Osteoblast (primary cell): ENCODE results near the gene CCDC9. TPM values are rescaled to one million over a fixed set of nuclear protein-coding genes. Genes with fewer than 3 reads are reported as not detected.
A peak's percentile ranks its signal among the peaks of the same experiment; 100 is the strongest.

Experiments used
- DNase-seq: peaks from one replicate; pipeline ENCODE4 v3.0.0; 2011; ENCODE audit warnings: low spot score, mixed read lengths; ENCODE audit not compliant: insufficient read length; ENCODE audit errors: missing footprints
- H2AFZ ChIP-seq: 2 replicates; pipeline ENCODE4 v1.6.0; 2011; ENCODE audit warnings: mild to moderate bottlenecking, low read length
- H3K27ac ChIP-seq: 2 replicates; pipeline ENCODE4 v1.5.1; 2011; ENCODE audit warnings: mild to moderate bottlenecking, low read depth, low read length, moderate library complexity
- H3K27me3 ChIP-seq: 2 replicates; pipeline ENCODE4 v1.6.0; 2012; ENCODE audit warnings: mild to moderate bottlenecking, control low read depth, inconsistent platforms, low read length, moderate library complexity; ENCODE audit not compliant: insufficient read depth
- H3K36me3 ChIP-seq: 2 replicates; pipeline ENCODE4 v1.5.1; 2011; ENCODE audit warnings: mild to moderate bottlenecking, low read length, control low read depth, moderate library complexity; ENCODE audit not compliant: insufficient read depth
- H3K4me1 ChIP-seq: 2 replicates; pipeline ENCODE4 v1.5.1; 2011; ENCODE audit warnings: mild to moderate bottlenecking, low read length, control low read depth, moderate library complexity; ENCODE audit not compliant: insufficient read depth
- H3K4me2 ChIP-seq: 2 replicates; pipeline ENCODE4 v1.6.0; 2011; ENCODE audit warnings: mild to moderate bottlenecking, low read length; ENCODE audit not compliant: insufficient read depth
- H3K4me3 ChIP-seq: fragments of 200-600 bp; sonication (generic); 3 replicates; pipeline ENCODE4 v1.5.1; 2012; ENCODE audit warnings: mild to moderate bottlenecking, low read length, inconsistent platforms; ENCODE audit not compliant: insufficient read depth
- H3K79me2 ChIP-seq: 2 replicates; pipeline ENCODE4 v1.6.0; 2012; ENCODE audit warnings: mild to moderate bottlenecking, low read length, control low read depth, inconsistent platforms; ENCODE audit not compliant: insufficient read depth
- H3K9me3 ChIP-seq: 2 replicates; pipeline ENCODE4 v1.5.1; 2011; ENCODE audit warnings: low read depth, low read length, control low read depth
- H4K20me1 ChIP-seq: 2 replicates; pipeline ENCODE4 v1.6.0; 2012; ENCODE audit warnings: mild to moderate bottlenecking, low read length, control low read depth; ENCODE audit not compliant: insufficient read depth
- total RNA-seq: library from RNA; depleted of rRNA; stranded (reverse); fragments of >200 nt; gene quantifications from 2 replicates; pipeline ENCODE4 v1.2.3, GENCODE V29; 2012
- TF ChIP-seq, protein P1 (sequence below): IDR thresholded peaks from 2 replicates; pipeline ENCODE4 v1.5.1; 2011; ENCODE audit warnings: mild to moderate bottlenecking, low read depth, low read length, moderate library complexity; ENCODE audit errors: extremely low read depth

Gene CCDC9
- total RNA-seq, 1 donor, result 7.6 TPM

DNA sequence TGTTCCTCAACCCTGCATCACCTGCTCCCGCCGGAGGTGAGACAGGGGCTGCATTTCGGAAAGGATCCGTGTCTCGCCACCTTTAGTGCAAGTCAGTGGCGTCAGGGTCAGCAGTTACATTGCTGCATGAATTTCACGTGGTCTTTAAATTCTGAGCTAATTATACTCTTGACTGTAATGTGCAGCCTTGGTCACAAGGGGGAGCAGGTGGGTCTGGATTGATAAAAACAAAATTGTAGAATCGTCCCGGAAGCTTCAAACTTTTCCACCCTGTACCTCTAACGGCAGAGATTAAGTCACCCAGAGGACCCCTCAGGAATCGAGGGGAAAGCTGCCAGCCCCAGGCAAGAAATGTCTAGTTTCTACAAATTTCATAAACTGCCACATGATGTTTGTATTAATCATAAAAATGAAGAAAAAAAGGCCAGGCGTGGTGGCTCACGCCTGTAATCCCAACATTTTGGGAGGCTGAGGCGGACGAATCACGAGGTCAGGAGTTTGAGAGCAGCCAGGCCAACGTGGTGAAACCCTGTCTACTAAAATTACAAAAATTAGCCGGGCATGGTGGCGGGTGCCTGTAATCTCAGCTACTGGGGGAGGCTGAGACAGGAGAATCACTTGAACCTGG lies 45.5 kb upstream of the CCDC9 start:
- no peak overlapping the region for H3K4me3 ChIP-seq
- H3K4me2 ChIP-seq, result no peak overlapping the region
- H3K4me1 ChIP-seq, result peaks cover 6% of the 10 kb centered on the region
- TF ChIP-seq, protein P1, sequence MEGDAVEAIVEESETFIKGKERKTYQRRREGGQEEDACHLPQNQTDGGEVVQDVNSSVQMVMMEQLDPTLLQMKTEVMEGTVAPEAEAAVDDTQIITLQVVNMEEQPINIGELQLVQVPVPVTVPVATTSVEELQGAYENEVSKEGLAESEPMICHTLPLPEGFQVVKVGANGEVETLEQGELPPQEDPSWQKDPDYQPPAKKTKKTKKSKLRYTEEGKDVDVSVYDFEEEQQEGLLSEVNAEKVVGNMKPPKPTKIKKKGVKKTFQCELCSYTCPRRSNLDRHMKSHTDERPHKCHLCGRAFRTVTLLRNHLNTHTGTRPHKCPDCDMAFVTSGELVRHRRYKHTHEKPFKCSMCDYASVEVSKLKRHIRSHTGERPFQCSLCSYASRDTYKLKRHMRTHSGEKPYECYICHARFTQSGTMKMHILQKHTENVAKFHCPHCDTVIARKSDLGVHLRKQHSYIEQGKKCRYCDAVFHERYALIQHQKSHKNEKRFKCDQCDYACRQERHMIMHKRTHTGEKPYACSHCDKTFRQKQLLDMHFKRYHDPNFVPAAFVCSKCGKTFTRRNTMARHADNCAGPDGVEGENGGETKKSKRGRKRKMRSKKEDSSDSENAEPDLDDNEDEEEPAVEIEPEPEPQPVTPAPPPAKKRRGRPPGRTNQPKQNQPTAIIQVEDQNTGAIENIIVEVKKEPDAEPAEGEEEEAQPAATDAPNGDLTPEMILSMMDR, result peak; percentile 88
- peaks cover 43% of the 10 kb centered on the region for H3K36me3 ChIP-seq
- DNase-seq, result peak; percentile 87
- H3K27ac ChIP-seq, result peak overlapping the region; percentile 67
- H3K79me2 ChIP-seq, result no peaks in the 10 kb centered on the region
- no peaks in the 10 kb centered on the region for H3K27me3 ChIP-seq
- no peak overlapping the region for H2AFZ ChIP-seq
- H4K20me1 ChIP-seq, result no peaks in the 10 kb centered on the region
- no peaks in the 10 kb centered on the region for H3K9me3 ChIP-seq

DNA sequence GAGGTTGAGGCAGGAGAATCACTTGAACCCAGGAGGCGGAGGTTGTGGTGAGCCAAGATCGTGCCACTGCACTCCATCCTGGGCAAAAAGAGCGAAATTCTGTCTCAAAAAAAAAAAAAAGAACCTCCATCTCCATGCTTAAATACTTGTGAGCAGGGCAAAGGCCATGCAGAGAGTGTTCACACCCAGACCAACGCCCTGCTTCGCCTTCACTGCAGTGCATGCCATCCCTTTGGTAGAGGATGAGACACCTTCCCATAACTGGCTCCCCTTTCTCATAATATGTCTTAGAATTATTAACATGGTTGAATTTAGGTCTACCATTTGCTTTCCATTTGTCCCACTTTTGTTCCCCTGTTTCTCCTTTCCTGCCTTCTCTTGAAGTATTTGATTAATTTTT lies 40.7 kb upstream of the CCDC9 start:
- no peak overlapping the region for H3K4me2 ChIP-seq
- no peaks in the 10 kb centered on the region for H3K9me3 ChIP-seq
- H3K27me3 ChIP-seq, result no peaks in the 10 kb centered on the region
- H2AFZ ChIP-seq, result no peak overlapping the region
- no peak overlapping the region for H3K4me3 ChIP-seq
- peaks cover 3% of the 10 kb centered on the region for H3K4me1 ChIP-seq
- DNase-seq, result no peak
- H3K36me3 ChIP-seq, result peaks cover 15% of the 10 kb centered on the region
- H3K27ac ChIP-seq, result no peak overlapping the region
- TF ChIP-seq, protein P1, result no peak
- no peaks in the 10 kb centered on the region for H3K79me2 ChIP-seq
- no peaks in the 10 kb centered on the region for H4K20me1 ChIP-seq

DNA sequence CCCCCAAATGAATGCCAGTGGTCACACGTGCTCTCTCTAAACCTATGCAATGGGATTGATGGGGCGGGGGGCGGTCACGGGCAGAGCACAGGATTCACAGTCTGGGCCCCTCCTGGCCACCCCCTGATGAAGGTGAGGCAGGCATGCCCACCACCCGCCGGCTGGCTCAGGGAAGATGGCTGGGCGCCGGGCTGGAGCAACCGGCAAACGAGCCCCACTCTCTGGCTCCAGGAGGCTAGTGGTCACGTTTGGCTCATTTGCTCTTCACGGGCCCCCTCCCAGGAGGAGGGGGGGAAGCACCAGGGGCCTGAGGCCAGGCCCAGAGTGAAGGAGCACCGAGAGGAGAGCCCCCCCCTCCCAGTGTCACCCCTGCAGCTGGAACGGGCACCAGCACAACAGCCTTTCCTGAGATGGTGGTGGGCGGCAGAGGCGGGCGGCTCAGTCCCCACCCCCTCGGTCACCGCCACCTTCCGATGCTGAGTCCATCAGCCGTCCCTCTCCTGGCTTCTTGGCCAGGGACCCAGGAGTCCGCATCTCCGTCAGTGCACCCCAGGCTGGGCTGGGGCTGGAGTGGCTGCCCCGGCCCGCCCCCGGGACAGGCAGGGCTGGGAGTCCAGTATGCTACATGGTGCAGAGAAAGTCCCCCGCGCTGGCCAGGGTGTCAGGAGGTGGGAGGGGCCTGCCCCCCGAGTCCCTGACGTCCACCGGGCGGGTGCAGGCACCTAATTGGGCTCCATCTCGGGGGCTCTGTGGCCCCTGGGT lies 35.1 kb upstream of the CCDC9 start:
- H3K9me3 ChIP-seq, result no peaks in the 10 kb centered on the region
- H2AFZ ChIP-seq, result no peak overlapping the region
- H3K4me2 ChIP-seq, result no peak overlapping the region

DNA sequence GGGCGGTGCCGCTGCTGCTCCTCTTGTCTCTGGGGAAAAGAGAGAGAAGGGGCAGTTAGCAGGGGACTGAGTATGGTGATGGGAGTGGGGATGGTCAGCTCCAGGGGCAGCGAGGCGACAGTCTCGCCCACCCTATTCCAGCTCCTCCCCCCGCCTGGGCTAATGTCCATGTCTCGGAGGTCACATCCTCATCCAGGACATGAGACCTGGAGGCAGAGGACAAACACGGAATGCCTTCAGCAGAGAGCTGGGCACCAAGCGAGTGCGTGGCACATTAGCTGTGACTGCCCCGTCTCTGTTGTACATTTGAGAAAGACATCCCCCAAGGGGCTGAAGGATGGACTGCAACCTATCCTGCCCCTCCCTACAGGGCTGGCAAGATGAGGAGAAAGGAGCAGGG lies 34.4 kb upstream of the CCDC9 start:
- Histone ChIP-seq H3K36me3 (peaks cover 24% of the 10 kb centered on the region), H3K27ac (no peak overlapping the region), H3K4me3 (no peak overlapping the region), H3K4me1 (peaks cover 12% of the 10 kb centered on the region), H3K27me3 (no peaks in the 10 kb centered on the region), H3K9me3 (no peaks in the 10 kb centered on the region), H3K4me2 (no peak overlapping the region), H3K79me2 (peaks cover 13% of the 10 kb centered on the region), H2AFZ (no peak overlapping the region), H4K20me1 (no peaks in the 10 kb centered on the region)
- DNase-seq, result peak; percentile 52
- TF ChIP-seq, protein P1, result no peak

More for the DNA sequence above, 35.1 kb upstream of the CCDC9 start:
- Histone ChIP-seq H3K79me2 (peaks cover 13% of the 10 kb centered on the region), H3K36me3 (peaks cover 24% of the 10 kb centered on the region), H4K20me1 (no peaks in the 10 kb centered on the region), H3K27me3 (no peaks in the 10 kb centered on the region), H3K27ac (no peak overlapping the region), H3K4me3 (no peak overlapping the region), H3K4me1 (peaks cover 5% of the 10 kb centered on the region)
- peak; percentile 77 for DNase-seq
- TF ChIP-seq, protein P1, result no peak
